ENCODE measurements around the gene NEURL1. TPM values are rescaled to one million over a fixed set of nuclear protein-coding genes. Genes with fewer than 3 reads are reported as not detected.
"Not testable (repeated sequence)": the region's sequence is repeated elsewhere in the genome, so short reads cannot be mapped to it uniquely, and the experiment has no call there.

Gene NEURL1
- total RNA-seq, 1 experiment from 2014 or later = 0.72 TPM

DNA sequence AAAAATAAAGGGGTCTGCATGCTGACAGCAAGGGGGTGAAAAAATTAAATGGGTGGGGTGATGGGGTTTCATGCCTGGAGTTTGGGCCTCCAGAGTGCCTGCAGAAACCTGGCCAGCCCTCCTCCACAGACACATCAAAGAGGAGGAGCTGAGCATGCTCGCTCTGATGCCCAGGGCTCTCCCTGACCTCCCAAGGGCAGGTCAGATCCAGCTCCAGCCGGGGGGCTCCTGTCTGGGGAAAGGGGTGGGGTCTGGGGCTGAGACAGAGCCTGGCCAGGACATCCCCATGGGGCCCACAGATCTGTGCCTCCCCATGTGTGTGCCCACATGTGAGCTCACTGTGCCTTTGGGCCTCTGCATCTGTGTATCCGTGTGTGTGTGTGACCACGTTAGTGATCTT, 33.9 kb upstream of the NEURL1 start:
- DNase-seq (ENCODE audit: low spot score) = no peak

DNA sequence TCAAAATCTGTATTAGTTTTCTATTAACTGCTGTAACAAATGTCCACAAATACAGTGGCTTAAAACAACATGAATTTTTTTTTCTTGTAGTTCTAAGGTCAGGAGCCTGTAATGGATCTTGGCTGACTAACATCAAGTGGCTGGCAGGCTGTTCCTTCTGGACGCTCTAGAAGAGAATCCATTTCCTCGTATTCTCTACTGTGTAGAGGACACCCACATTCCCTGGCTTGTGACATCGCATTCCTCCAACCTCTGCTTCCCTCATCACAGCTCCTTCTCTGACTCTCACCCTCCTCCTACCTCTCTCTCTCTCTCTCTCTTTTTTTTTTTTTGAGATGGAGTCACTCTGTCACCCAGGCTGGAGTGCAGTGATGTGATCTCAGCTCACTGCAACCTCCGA, 30.0 kb upstream of the NEURL1 start:
- no peak for DNase-seq (ENCODE audit: low spot score)

DNA sequence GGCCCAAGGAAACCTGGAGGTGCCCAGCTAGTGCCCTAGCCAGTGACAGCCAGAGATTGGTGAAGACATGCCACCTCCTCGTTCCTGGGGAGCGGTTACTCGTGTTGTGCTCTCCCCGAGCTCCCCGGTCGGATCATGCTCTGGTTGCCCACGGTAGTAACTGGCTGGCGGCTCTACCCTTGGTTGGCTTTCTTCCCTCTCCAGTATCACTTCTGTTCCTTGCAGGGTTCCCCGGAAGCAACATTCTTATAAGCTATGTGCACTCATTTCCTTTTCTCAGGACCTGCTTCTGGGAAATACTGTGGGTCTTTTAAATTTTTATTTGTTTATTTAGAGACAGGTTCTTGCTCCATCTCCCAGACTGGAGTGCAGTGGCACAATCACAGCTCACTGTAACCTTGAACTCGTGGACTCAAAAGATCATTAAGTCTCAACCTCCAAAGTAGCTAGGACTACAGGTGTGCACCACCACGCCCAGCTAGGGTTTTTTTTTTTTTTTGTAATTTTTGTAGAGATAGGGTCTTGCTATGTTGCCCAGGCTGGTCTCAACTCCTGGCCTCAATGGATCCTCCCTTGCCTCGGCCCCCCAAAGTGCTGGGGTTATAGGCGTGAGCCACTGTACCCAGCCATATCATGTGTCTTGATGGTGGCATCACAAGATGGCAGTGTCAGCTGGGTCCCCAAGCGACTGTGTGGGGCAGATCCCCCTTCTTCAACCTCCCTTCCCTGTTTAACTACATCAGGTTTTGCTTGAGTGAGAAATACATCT, 27.9 kb upstream of the NEURL1 start:
- DNase-seq (ENCODE audit: low spot score) = no peak

DNA sequence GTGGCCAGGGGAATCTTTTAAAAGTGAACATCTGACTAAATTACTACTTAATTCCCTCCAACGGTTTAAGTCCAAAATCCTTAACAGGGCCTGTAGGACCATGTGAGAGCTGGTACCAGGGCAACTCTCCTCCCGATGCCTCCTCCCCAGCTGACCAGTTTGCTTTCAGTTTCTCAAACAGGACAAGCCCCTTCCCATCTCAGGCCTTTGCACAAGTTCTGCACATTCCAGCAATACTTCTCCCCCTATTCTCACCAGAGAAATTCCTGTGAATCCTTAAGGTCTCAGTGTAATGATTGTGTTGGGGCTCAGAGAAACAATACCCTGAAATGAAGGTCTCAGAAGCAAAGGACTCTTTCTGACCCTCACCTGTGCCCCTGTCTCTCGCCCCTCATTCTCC, 26.8 kb upstream of the NEURL1 start:
- DNase-seq (ENCODE audit: low spot score) = no peak

DNA sequence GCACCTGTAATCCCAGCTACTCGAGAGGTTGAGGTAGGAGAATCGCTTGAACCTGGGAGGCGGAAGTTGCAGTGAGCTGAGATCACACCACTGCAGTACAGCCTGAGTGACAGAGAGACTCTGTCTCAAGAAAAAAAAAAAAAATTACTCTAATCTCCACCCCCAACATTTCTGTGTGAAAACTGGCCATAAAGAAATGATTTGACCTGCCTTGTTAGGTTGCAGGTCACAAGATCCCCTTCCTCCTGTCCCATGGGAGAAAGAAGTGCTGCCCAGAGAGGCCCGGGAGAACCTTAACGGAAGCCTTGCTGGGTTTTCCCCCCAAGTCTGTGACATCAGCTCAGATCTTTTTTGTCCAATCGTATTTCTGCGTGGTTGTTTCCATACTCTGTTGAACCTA, 26.1 kb upstream of the NEURL1 start:
- DNase-seq (ENCODE audit: low spot score) = no peak

DNA sequence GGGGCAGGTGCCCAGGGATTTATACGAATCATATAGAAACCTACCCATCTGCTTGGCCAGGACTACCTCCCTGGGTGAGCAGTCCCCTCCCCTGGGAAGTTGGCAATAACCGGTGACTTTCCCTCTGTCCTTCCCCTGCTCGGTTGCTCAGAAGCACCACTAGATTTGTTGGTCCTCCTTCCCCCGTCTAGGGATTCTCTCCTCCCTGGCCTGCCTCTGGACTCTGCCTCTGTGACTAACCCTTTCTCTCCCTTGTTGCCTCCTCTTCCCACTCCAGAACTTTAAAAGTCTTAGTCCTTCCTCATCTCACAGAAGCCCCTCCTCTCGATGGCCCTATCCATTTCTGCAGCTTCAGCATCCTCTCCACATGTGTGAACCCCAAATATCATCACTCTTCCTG, 24.3 kb upstream of the NEURL1 start:
- DNase-seq (ENCODE audit: low spot score) = no peak

DNA sequence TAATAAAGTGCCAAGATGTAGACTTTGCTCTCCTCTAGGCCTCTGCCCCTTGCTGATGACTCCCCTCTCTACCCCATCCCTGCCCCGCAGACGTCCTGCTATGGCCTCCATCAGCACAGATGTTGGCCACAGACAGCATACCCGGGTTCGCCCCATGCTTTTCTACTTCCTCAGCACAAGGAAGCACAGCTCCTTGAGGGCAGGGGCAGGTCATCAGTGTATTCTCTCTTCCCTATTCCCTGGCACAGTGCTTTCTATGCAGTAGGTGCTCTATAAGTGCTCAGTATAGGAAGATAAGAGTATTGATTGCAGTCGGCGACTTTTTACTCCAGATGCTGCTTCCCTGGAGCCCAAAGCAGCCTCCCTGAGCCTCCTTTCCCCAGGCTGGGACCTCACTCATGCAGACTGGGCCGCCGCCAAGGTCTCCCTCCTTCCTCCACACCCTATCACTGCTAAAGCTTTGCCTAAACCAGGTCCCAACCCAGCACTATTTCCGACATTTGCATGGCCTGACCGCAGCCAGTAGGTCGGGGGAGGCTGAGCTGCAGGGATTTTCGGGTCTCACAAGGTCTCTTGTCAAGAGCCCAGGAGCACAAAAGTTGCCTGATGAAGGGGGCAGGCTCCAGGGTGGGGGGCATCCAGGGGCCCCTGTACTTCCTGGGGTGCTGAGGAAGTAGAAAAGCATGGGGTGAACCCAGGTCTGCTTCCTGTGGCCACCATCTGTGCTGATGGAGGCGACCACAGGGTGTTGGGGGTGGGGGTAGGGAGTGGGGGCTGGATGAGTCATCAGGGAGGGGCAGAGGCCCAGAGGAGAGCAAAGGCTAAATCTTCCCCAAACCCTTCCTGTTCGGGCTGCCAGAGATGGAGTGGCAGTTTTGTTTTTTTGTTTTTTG, 22.5 kb upstream of the NEURL1 start:
- no peak for DNase-seq (ENCODE audit: low spot score)

DNA sequence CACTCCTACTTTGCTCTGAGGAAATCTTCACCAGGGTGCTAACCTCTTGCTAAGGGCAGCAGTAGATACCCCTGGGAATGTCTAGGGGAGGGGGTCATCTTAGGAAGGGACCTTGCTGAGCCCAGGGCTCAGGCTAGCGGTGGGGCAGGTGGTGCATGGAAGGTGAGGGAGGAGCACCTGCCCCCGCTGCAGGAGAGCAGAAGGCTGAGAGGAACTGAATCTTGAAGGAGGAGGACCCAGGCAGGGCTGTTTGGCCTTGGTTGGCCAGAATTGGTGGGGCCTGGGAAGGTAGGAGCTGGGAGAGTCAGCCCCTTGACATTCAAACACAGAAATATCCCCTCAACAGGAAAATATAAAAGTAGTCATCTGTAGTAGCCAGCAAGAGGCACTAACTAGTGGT, 21.5 kb upstream of the NEURL1 start:
- no peak for DNase-seq (ENCODE audit: low spot score)

DNA sequence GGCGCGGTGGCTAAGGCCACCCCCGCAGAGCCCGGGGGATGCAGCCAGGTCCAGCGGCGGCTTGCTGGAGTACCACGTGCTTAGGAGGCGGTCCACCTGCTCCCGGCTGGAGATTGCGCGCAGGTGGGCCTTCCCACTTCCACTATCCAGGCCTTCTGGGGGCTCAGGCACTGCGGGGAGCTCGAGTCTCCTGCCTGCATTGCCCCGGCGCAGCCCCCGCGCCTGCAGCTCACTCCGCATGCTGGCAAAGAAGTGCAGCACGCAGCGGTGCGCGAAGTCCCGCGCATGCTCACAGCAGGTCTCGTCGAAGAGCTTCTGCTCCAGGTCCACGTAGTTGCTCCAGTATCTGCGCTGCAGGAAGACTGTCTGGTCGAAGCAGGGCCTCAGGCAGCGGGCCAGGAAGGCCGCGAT, 20.2 kb upstream of the NEURL1 start:
- DNase-seq (ENCODE audit: low spot score) = no peak

DNA sequence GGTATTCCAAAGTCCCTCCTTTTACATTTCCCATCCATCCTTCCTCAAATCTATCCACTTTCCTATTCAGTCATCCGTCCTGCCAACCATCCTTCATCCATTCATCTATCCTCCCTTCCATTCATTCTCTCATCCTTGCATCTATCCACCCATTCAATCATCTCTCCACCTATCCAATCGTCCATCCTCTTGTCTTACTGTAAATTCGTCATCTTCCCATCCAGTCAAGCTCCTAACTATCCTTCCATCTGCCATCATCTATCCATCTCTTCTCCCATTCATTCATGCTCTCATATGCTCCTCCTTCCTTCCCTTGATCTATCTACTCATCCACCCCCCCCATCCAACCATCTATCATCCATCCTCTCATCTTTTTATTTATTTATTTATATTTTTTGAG, 19.4 kb upstream of the NEURL1 start:
- DNase-seq (ENCODE audit: low spot score) = no peak

DNA sequence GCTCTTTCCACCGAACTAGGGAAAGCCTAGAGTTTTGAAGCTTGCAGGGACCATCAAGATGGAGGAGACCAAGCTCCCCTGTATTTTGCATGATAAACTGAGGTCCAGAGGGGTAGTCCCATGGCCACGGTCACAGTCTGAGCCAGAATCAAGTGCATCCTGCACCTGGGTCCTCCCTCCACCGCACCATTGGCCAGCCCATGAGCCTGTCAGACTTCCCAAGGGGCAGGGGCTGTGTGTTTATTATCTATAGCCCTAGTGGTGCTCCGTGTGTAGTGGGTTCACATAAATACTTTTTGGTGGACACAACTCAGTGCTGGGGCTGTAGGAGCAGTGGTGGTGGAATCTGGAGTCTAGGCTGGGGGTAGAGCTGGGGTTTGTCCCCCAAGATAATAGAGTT, 18.1 kb upstream of the NEURL1 start:
- DNase-seq (ENCODE audit: low spot score) = no peak

DNA sequence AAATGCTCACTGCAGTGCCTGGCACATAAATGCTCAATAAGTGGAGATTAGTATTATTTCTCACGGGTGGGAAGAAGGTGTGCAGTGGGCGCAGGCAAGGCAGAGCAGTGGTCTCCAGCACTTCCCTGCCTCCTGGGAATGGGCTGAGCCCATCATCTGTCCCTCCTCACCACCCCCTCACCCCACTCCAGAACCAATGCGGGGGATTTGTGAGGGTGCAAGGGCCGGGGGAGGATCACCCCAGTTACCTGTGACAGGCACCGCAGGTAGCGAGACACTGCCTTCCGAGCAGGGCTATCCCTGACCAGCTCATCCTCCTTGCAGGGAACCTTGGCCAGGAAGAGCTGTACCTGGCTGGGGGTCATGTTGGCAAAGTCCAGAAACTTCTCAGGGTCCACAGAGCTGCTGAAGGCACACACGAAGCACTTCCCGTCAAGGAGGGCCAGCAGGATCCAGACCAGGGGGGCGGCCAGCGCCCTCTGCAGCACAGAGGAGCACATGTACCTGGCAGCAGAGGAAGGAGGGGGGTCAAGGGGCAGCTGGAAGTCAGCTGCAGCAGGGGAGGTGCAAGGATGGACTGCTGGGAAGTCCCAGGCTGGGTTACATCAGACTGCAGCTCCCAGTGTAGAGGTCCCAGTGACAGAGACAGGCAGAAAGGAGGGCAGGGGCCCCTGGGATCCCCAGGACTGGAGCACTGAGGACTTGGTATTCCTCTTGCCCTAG, 17.3 kb upstream of the NEURL1 start:
- DNase-seq (ENCODE audit: low spot score) = no peak

DNA sequence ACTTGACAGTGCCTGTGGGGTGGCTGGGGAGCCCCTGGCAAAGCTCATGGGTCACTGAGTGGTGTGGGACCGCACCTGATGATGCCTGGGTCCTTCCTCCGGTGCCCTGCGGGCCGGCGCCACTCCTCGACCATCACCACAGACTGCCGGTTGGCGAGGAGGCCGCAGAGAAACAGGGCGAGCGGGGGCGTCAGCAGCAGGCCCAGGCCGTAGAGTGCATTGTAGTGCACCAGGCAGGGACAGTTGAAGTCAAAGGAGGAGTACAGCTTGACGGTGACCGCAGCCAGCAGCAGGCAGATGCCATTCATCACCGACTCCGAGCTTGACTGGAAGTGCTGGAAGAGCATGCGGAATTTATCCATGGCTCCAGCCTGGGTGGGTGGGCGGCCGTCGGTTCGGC, 14.8 kb upstream of the NEURL1 start:
- DNase-seq (ENCODE audit: low spot score) = no peak

DNA sequence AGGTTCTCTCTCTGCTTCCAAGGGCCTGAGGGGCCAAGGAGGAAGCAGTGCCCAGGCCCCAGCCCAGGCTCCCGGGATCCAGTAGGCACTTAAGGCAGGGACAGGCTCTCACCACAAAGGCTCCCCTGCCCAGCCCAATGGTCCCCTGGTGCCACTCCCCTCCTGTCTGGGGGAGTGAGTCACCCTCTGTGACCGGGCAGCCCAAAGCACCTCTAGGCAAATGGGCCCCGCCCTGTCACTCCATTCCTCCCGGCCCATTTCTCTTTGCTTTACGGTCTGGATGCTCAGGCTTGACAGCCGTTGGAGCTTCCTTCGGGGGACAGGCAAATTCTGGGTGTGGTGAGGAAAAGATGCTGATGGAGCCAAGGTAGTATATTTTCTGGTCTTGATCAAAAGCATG, 14.4 kb upstream of the NEURL1 start, which contains the start of gene CALHM3:
Gene CALHM3, minus strand, starts transcription at position 106 of the 400 bp plus-strand sequence. CDS start 208 bp downstream, outside the sequence.
- peak; percentile 39 for DNase-seq (ENCODE audit: low spot score)

DNA sequence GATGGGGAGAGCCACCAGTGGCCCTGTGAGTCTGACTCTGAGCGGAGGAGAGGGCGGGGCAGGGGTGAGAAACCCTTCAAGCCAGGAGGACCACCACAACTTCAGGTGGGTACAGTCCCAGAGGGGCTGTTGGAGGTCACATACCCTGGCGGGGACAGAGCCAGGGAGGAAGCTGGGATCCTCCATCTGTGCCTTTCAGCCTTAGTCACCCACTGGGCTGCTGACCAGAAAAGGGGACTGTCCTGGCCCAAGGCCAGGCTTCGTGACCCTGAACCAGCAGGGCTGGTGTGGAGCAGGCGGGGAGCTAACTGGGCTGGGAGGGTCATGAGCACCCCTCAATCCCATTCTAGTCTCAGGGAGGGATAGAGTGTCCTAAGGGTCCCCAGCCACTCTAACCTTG, 13.0 kb upstream of the NEURL1 start:
- no peak for DNase-seq (ENCODE audit: low spot score)

DNA sequence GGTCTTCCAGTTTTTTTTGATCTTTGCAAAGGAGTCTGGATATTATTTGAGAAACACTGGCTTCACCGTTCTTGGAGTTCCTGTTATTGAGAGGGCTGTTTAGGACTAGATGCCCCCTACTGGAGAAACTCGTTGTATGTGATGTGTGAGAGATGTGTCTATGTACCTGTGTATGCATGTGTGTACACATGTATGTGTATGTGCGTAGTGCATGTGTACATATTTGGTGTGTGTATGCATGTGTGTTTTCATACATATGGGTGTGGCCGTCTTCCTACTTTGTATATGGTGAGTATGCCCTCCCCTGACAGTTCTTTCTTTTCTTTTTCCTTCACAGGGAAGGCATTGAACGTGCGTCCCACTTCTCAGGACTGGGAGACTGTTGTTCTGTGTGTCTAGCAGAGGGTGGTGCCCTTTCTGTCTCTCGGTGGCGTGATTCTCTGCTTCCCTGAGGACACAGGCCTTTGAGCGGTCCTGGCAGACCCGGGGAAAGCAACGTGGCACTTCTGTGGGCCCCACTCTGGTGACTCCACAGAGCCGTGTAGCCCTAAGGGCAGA, 11.5 kb upstream of the NEURL1 start:
- peak; percentile 68 for DNase-seq (ENCODE audit: low spot score)

DNA sequence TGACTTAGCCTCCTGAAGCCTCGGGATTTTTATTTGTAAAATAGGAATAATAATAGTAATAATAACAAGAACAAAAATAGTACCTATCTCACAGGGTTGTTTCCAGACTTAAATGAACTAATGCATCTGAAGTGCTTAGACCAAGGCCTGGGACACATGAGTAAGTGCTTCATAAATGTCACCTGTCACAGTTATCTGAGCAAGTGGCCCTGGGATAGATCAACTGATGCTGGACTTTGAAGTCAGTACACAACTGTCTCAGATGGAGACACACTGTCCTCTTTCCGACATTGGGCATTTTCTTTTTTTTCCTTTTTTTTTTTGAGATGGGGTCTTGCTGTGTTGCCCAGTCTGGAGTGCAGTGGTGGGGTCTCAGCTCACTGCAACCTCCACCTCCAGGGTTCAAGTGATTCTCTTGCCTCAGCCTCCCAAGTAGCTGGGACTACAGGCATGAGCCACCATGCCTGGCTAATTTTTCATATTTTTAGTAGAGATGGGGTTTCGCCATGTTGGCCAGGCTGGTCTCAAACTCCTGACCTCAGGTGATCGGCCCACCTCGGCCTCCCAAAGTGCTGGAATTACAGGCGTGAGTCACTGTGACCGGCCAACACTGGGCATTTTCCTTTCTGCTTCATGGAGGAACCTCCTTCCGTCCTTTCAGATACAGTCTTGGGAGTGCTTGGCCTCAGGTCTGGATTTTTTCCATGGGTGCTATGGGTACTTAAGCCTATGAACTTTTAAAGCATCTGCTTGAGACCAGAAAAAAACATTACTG, 6.7 kb upstream of the NEURL1 start:
- not testable (repeated sequence) for DNase-seq (ENCODE audit: low spot score)

DNA sequence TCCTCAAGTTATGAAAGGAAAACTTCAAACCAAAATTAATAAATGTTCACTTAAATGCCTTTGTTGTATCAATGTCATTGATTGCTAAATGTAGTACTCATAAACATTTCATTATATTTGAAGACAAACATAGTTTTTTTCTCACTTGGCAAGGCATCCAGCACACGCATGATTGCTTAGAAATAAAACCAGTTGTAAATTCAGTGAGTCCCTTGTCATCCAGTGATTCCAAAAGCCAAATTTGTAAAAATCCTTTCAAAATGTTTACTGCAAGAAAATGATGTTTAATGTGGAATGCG, 6.1 kb upstream of the NEURL1 start:
- no peak for DNase-seq (ENCODE audit: low spot score)

DNA sequence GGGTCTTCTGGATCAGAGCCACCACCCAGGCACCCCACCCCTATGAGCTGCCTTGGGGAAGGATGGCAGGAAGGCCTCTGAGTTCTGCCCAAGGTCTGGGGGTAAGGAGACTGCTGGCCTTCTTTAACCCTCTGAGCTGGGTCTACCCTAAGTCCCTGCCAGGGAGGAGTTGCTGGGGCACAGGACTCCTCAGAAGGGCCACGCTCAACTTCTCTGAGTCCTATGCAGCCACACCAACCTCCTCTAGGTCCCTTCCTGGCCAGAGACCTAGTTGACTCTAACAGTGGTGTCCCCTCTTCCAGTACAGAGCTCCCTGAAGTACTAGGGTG, 2.6 kb upstream of the NEURL1 start:
- DNase-seq (ENCODE audit: low spot score) = no peak

DNA sequence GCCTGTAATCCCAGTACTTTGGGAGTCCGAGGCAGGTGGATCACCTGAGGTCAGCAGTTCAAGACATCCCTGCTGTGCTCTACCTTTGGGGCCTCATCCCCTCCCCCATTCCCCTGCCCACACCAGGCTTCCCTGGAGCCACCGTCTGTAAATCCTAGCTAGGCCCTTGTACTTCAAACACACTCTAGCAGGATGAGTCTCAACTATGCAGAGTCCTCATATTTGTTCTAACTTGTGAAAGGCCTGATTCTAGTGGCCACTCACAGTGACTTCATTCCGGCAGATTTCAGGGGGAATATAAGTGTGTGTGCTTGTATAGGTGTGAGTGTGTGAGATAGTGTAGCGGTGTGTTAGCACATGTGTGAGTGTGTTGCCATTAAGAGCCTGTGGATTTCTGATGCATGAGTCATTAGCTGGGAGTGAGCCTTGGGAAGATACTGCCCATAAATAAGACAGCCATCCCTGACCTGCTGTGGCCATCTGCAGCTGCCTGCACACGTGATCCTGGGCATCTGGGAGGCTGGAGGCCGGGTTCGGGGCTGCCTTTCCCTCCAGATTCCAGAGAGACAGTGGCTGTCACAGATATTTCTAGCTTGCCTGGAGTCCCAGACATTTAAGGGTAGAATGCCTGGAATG, 1.7 kb upstream of the NEURL1 start:
- DNase-seq (ENCODE audit: low spot score) = peak; percentile 73

DNA sequence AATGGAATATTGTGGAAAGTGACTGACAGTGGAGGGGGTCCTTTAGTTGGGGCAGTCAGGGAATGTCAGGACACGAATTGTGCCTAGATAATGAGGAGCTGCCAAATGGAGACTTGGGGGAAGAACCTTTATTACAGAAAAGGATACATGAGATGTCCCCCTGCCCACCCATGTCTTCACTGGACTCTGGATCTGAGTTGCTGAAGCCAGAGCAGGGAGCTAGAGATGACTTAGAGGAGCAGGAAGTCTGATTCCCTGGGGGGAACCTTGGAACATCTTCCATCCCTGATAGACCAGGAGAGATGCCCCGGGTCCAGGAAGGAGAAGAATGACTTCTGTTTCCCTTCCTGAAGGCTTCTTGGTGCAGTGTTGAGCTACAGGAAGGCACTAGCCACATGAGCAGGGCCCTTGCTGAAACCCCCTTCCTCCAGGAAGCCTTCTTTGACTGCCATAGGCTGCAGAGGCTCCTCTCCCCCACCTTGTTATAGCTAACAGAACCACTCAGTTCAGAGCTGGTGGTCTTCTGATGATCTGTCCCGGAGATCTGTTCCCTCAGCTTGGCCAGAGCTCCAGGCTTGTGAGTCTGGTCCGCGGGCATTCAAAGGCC, 747 bp upstream of the NEURL1 start:
- no peak for DNase-seq (ENCODE audit: low spot score)
